ENCODE results near the gene APOL1.
"Not testable (repeated sequence)": the region's sequence is repeated elsewhere in the genome, so short reads cannot be mapped to it uniquely, and the experiment has no call there.

APOL1 gene

GRCh38 chr22:36274531-36274930, 21.6 kb downstream of the APOL1 start:
- no peak for DNase-seq

- DNase-seq: peak; percentile 35
Measured at GRCh38 chr22:36277482-36278291, 24.8 kb downstream of the APOL1 start.

GRCh38 chr22:36279219-36279666, 26.3 kb downstream of the APOL1 start:
- no peak for DNase-seq

DNA sequence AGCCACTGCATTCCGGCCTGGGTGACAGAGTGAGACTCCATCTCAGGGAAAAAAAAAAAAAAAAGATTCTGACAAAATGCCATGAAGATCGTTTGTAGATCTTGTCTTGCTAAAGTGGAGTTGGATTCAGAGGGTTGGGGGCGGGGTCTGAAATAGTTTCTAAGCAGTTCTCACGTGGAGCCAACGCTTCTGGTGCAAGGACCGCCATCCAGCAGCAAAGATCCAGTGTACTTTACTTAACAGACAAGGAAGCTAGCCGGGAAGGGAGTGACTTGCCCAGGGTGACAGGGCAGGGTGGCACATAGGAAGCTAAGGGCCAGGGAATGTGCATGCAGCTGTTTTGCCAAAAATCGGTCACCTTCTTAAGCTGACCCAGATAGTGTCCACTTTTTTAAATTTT, 27.4 kb downstream of the APOL1 start:
- no peak for DNase-seq

DNA sequence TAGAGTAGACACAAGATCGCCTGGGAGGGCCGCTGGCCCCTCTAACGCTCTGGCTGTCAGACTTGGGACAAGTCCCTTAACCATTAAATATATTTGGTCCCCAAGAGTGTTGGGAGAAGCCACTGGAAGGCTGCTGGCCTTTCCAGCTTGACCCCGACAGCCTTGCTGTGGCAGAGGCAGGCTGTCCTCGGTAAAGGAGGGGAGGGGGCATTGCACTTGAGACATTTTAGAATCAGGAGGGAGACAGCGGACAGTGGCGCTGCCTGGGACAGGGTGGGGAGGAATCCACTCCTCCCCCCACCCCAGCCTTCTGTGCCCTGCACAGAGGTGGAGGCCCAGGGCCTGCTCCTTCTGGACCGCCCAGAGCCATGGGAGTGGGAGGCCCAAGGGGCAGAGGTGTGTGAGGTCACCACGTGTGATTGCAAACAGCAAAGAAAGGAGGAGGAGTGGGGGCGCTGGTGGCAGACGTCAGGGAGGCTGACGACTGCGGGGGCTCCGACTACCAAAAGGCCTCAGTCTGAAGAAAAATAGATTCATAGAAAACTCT, 28.9 kb downstream of the APOL1 start:
- no peak for DNase-seq

DNA sequence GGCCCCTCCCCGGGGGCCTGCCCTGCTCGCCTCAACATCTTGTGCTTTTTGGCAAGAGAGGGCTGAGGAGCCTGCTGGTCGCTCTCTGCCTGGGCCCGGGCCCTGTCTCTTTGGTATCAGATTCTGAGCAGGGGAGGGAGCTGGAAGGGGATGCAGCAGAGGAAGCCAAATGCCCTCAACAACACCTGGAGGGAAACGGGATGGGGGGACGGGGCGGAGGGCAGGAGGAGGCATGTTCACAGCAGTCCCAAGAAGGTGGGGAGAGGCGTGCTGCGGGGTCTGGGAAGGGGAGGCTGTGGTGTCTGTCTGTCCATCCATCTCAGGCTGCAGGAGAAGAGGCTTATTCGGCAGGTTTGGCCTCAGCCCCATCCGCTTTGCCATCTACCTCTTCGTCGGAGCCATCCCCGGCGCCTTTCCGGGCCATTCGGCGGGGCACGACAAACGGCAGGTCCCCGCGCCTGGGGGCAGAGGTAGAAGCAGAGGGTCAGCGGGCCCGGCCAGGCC, 29.4 kb downstream of the APOL1 start:
- no peak for DNase-seq

- no peak for DNase-seq
Measured at GRCh38 chr22:36284171-36284571, 31.2 kb downstream of the APOL1 start.

GRCh38 chr22:36285017-36285416, 32.1 kb downstream of the APOL1 start:
- DNase-seq: no peak

- no peak for DNase-seq
Measured at GRCh38 chr22:36285545-36285944, 32.6 kb downstream of the APOL1 start.

GRCh38 chr22:36286096-36286957, 33.4 kb downstream of the APOL1 start:
- DNase-seq: peak; percentile 53

DNA sequence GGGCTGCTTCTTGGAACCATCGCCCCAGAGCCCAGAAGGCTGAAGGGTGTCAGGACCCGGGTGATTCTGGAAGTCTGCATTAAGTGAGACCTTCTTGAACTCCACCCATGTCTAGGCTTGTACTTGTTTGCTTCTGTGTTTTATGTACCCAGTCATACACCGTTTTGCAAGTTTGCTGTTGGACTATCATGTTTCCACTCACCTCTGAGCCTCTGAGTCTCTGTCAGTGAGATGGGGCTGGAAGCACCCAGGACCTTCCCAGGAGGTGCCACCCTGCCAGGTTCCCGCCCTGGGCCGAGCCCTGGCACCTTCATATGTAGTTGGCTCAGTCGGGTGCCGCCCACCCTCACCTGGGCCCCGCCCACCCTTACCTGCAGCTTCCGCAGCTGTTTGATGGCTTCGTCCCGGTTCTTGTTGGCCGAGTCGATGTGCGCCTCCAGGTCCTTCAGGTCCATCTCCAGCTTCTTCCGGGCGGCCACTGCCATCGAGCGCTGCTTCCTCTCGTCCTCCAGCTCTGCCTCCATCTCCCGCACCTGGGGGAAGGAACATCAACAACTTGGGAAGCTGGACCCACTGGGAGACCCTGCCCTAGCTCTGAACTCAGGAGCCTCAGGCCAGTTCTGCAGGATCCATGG, 35.1 kb downstream of the APOL1 start:
- no peak for DNase-seq

DNA sequence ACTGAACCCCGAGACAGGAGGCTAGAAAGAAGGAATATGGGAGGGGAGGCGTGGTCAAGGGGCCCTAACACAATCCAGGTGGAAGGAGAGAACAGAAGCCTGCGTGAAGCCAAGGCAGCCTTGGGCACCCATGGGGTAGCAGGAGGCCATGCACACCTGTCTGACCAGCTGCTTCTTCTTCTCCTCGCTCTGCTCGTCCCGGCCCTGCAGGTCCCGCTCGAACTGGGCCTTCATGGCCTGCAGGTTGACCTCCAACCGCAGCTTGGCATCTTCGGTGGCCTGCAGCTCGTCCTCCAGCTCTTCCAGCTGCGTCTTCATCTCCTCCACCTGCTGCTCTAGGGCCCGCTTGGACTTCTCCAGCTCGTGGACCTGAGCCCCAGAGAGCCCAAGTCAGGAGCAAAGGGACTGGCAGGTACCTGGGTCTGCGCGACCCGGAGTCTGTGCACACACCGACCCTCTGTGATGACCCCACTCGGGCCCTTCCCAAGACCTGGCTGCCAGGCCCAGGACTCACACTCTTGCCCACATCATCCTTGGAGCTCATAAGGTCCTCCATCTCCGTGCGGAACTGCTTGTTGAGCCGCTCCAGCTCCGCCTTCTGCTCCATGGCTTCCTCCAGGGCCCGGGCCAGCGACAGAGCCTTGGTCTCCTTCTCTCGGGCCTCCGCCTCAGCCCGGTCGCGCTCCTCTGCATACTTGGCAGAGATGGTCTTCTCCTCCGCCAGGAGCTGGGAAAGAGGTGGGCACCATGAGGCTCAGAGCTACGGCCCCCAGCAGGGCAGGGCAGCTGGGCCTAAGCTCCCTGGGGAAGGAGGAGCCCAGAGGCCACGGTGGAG, 35.9 kb downstream of the APOL1 start:
- DNase-seq: no peak

GRCh38 chr22:36289406-36289870, 36.5 kb downstream of the APOL1 start:
- no peak for DNase-seq

DNA sequence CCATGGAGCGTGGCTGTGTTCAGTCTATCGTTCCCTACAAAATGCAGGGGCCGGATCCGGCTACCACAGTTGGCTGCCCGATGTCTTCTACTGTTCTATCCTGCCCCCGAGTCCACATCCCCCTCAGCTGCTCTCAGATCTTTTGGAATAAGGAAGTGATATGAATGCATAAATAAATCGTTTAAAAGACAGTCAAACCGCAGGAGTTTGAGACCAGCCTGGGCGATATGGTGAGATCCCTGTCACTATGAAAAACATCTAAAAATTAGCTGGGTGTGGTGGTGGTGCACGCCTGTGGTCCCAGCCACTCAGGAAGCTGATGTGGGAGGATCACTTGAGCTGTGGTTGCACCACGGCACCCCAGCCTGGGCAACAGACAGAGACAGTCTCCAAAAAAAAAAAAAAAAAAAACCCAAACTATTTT, 37.0 kb downstream of the APOL1 start:
- not testable (repeated sequence) for DNase-seq

DNA sequence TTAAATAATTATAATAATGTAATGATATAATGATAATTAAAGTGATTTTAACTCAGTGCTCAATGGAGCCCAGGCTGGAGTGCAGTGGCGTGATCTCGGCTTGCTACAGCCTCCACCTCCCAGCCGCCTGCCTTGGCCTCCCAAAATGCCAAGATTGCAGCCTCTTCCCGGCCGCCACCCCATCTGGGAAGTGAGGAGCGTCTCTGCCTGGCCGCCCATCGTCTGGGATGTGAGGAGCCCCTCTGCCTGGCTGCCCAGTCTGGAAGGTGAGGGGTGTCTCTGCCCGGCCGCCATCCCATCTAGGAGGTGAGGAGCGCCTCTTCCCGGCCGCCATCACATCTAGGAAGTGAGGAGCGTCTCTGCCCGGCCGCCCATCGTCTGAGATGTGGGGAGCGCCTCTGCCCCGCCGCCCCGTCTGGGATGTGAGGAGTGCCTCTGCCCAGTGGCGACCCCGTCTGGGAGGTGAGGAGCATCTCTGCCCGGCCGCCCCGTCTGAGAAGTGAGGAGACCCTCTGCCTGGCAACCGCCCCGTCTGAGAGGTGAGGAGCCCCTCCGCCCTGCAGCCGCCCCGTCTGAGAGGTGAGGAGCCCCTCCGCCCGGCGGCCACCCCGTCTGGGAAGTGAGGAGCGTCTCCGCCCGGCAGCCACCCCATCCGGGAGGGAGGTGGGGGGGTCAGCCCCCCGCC, 37.6 kb downstream of the APOL1 start:
- DNase-seq: not testable (repeated sequence)

- DNase-seq: no peak
Measured at GRCh38 chr22:36291831-36292740, 39.2 kb downstream of the APOL1 start.

DNA sequence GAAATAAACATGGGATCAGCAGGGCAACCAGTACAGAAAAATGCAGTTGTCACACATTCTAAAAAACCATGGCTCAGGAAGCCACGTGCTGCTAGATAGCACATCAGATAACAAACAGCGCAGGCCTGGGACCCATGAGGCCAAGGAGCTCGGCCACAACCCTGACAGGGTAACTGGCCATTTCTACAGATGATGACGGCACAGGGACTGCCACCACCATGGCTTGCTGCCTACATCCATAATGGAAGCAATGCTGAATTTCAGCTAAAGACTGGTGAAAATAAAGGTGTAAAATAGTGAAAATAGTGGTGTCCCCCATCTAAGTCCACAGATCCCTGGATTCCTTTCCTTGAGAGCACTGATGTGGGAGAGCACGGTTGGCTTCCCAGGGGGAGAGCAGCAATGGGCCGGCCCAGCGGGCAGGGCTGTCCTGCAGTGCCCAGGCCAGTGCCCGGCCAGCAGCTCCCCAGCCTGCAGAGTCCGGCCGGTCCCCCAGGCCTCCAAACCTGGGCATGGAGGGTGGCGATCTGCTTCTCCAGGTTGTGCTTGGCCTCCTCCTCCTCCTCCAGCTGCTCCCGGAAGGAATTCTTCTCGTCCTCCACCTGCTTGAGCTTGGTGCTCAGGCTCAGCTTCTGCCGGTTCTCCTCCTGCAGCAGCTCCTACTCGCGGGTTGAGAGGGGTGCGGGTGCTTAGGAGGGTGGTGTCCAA, 40.0 kb downstream of the APOL1 start:
- DNase-seq: no peak

- no peak for DNase-seq
Measured at GRCh38 chr22:36293606-36294292, 40.8 kb downstream of the APOL1 start.

- no peak for DNase-seq
Measured at GRCh38 chr22:36294293-36294620, 41.3 kb downstream of the APOL1 start.
